ENCODE measurements around the gene WNT2. TPM values are rescaled to one million over a fixed set of nuclear protein-coding genes. Genes with fewer than 3 reads are reported as not detected.
"Not testable (repeated sequence)": the region's sequence is repeated elsewhere in the genome, so short reads cannot be mapped to it uniquely, and the experiment has no call there.

Gene WNT2
- total and polyA plus RNA-seq, 4 donors = 0.45 to 4.7 TPM; not detected in 2

DNA sequence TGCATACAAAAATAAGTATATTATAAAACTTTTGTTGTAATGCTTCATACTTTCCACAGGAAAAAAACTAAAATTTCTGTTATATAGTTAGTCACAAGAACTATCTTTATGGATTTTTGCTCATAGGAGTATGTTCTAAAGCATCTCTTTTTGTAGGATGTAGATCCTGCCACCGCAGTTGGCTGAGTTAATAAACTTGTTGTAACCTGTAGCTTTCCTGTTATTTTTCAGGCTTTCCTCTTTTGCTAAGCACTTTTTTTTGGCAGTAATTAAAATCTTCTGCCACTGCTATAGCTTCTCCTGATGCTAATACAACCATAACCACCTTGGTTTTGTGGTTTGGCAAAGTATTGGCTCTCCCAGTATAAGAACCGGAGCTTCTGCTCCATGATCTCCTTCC, 60.3 kb downstream of the WNT2 start:
- no peak overlapping the region for H3K4me3 ChIP-seq (ENCODE audit: low read length in 2 of 2)
- no peaks in the 10 kb centered on the region for H3K36me3 ChIP-seq (ENCODE audit: control insufficient read depth in 1 of 2, insufficient read depth in 2 of 2, low read length in 1 of 2)
- no peaks in the 10 kb centered on the region for H3K9me3 ChIP-seq (ENCODE audit: control insufficient read depth, low read length)
- no peaks in the 10 kb centered on the region for H3K4me1 ChIP-seq (ENCODE audit: control insufficient read depth in 1 of 2, insufficient read depth in 2 of 2, low read length in 2 of 2)
- ATAC-seq (ENCODE audit: low FRiP score) = no peak
- 98% methylated on average over 2 of the region's 2 CpGs for WGBS, 2 donors
- H3K27ac ChIP-seq (ENCODE audit: low read depth in 1 of 2, low read length in 2 of 2) = no peak overlapping the region
- H3K27me3 ChIP-seq (ENCODE audit: control insufficient read depth in 1 of 2, insufficient read depth in 2 of 2, low read length in 1 of 2) = no peaks in the 10 kb centered on the region
- intact Hi-C loops (cut with DNase I) = no loop called here
- no peak for DNase-seq

- Histone ChIP-seq H3K27me3 (ENCODE audit: control insufficient read depth in 1 of 2, insufficient read depth in 2 of 2, low read length in 1 of 2) (no peaks in the 10 kb centered on the region), H3K4me3 (ENCODE audit: low read length in 2 of 2) (no peak overlapping the region), H3K27ac (ENCODE audit: low read depth in 1 of 2, low read length in 2 of 2) (no peak overlapping the region), H3K9me3 (ENCODE audit: control insufficient read depth, low read length) (no peaks in the 10 kb centered on the region), H3K36me3 (ENCODE audit: control insufficient read depth in 1 of 2, insufficient read depth in 2 of 2, low read length in 1 of 2) (no peaks in the 10 kb centered on the region), H3K4me1 (ENCODE audit: control insufficient read depth in 1 of 2, insufficient read depth in 2 of 2, low read length in 2 of 2) (no peaks in the 10 kb centered on the region)
- ATAC-seq (ENCODE audit: low FRiP score) (no peak), DNase-seq (no peak)
- 60 to 78% methylated on average over 1 of the region's 1 CpG for WGBS, 2 donors
- intact Hi-C loops (cut with DNase I) = no loop called here
Measured at GRCh38 chr7:117259615-117260014, 63.2 kb downstream of the WNT2 start.

DNA sequence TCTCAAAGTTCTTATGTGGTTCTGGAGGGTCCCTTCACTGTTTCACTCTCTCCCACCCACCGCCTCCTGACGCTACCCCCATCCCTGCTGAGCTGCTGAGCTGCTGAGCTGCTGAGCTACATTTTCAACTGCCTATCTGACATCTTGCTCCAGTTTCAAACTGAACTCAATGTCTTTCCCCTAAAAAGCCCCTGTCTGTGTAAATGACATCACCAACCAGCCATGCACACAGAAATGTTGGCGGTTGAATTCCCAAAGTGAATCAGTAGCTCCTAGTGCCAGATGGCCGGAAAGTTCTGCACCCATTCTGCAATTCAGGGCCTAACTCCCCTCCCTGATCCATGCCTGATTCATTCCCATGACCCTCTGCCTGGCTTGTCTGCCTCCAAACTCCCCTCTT, 71.2 kb downstream of the WNT2 start:
- H3K4me1 ChIP-seq (ENCODE audit: control insufficient read depth in 1 of 2, insufficient read depth in 2 of 2, low read length in 2 of 2) = no peaks in the 10 kb centered on the region
- DNase-seq = no peak
- no peaks in the 10 kb centered on the region for H3K27me3 ChIP-seq (ENCODE audit: control insufficient read depth in 1 of 2, insufficient read depth in 2 of 2, low read length in 1 of 2)
- H3K36me3 ChIP-seq (ENCODE audit: control insufficient read depth in 1 of 2, insufficient read depth in 2 of 2, low read length in 1 of 2) = no peaks in the 10 kb centered on the region
- no peak overlapping the region for H3K4me3 ChIP-seq (ENCODE audit: low read length in 2 of 2)
- intact Hi-C loops (cut with DNase I) = no loop called here
- no peaks in the 10 kb centered on the region for H3K9me3 ChIP-seq (ENCODE audit: control insufficient read depth, low read length)
- 68 to 72% methylated on average over 4 of the region's 4 CpGs for whole genome bisulfite sequencing, 2 donors
- no peak for ATAC-seq (ENCODE audit: low FRiP score)
- no peak overlapping the region for H3K27ac ChIP-seq (ENCODE audit: low read depth in 1 of 2, low read length in 2 of 2)

GRCh38 chr7:117250801-117251200, 72.1 kb downstream of the WNT2 start:
- Histone ChIP-seq H3K36me3 (ENCODE audit: control insufficient read depth in 1 of 2, insufficient read depth in 2 of 2, low read length in 1 of 2) (no peaks in the 10 kb centered on the region), H3K4me1 (ENCODE audit: control insufficient read depth in 1 of 2, insufficient read depth in 2 of 2, low read length in 2 of 2) (no peaks in the 10 kb centered on the region), H3K4me3 (ENCODE audit: low read length in 2 of 2) (no peak overlapping the region), H3K27ac (ENCODE audit: low read depth in 1 of 2, low read length in 2 of 2) (no peak overlapping the region), H3K9me3 (ENCODE audit: control insufficient read depth, low read length) (no peaks in the 10 kb centered on the region), H3K27me3 (ENCODE audit: control insufficient read depth in 1 of 2, insufficient read depth in 2 of 2, low read length in 1 of 2) (no peaks in the 10 kb centered on the region)
- DNase-seq (no peak), ATAC-seq (ENCODE audit: low FRiP score) (no peak)
- intact Hi-C loops (cut with DNase I) = no loop called here
- WGBS, 2 donors = 29 to 39% methylated on average over 4 of the region's 4 CpGs

- Histone ChIP-seq H3K27me3 (ENCODE audit: control insufficient read depth in 1 of 2, insufficient read depth in 2 of 2, low read length in 1 of 2) (no peaks in the 10 kb centered on the region), H3K9me3 (ENCODE audit: control insufficient read depth, low read length) (no peaks in the 10 kb centered on the region), H3K4me3 (ENCODE audit: low read length in 2 of 2) (no peak overlapping the region), H3K27ac (ENCODE audit: low read depth in 1 of 2, low read length in 2 of 2) (no peak overlapping the region), H3K36me3 (ENCODE audit: control insufficient read depth in 1 of 2, insufficient read depth in 2 of 2, low read length in 1 of 2) (no peaks in the 10 kb centered on the region), H3K4me1 (ENCODE audit: control insufficient read depth in 1 of 2, insufficient read depth in 2 of 2, low read length in 2 of 2) (no peaks in the 10 kb centered on the region)
- intact Hi-C loops (cut with DNase I) = no loop called here
- DNase-seq = no peak
- ATAC-seq (ENCODE audit: low FRiP score) = no peak
Measured at GRCh38 chr7:117250245-117250644, 72.6 kb downstream of the WNT2 start.

GRCh38 chr7:117249696-117250095, 73.2 kb downstream of the WNT2 start:
- ATAC-seq (ENCODE audit: low FRiP score) = no peak
- no peaks in the 10 kb centered on the region for H3K4me1 ChIP-seq (ENCODE audit: control insufficient read depth in 1 of 2, insufficient read depth in 2 of 2, low read length in 2 of 2)
- H3K27me3 ChIP-seq (ENCODE audit: control insufficient read depth in 1 of 2, insufficient read depth in 2 of 2, low read length in 1 of 2) = no peaks in the 10 kb centered on the region
- DNase-seq = no peak
- no peak overlapping the region for H3K27ac ChIP-seq (ENCODE audit: low read depth in 1 of 2, low read length in 2 of 2)
- no peak overlapping the region for H3K4me3 ChIP-seq (ENCODE audit: low read length in 2 of 2)
- H3K36me3 ChIP-seq (ENCODE audit: control insufficient read depth in 1 of 2, insufficient read depth in 2 of 2, low read length in 1 of 2) = no peaks in the 10 kb centered on the region
- intact Hi-C loops (cut with DNase I) = no loop called here
- H3K9me3 ChIP-seq (ENCODE audit: control insufficient read depth, low read length) = no peaks in the 10 kb centered on the region
- 88 to 92% methylated on average over 5 of the region's 5 CpGs for WGBS, 2 donors

- ATAC-seq (ENCODE audit: low FRiP score) (no peak), DNase-seq (peak in 1 of 2 donors; percentile 50)
- no peak overlapping the region for H3K4me3 ChIP-seq (ENCODE audit: low read length in 2 of 2)
- H3K27me3 ChIP-seq (ENCODE audit: control insufficient read depth in 1 of 2, insufficient read depth in 2 of 2, low read length in 1 of 2) = no peaks in the 10 kb centered on the region
- WGBS, 2 donors = 51 to 54% methylated on average over 5 of the region's 5 CpGs
- no peak overlapping the region for H3K27ac ChIP-seq (ENCODE audit: low read depth in 1 of 2, low read length in 2 of 2)
- intact Hi-C loops (cut with DNase I) = no loop called here
- no peaks in the 10 kb centered on the region for H3K4me1 ChIP-seq (ENCODE audit: control insufficient read depth in 1 of 2, insufficient read depth in 2 of 2, low read length in 2 of 2)
- no peaks in the 10 kb centered on the region for H3K9me3 ChIP-seq (ENCODE audit: control insufficient read depth, low read length)
- no peaks in the 10 kb centered on the region for H3K36me3 ChIP-seq (ENCODE audit: control insufficient read depth in 1 of 2, insufficient read depth in 2 of 2, low read length in 1 of 2)
Measured at GRCh38 chr7:117248829-117249228, 74.0 kb downstream of the WNT2 start.

DNA sequence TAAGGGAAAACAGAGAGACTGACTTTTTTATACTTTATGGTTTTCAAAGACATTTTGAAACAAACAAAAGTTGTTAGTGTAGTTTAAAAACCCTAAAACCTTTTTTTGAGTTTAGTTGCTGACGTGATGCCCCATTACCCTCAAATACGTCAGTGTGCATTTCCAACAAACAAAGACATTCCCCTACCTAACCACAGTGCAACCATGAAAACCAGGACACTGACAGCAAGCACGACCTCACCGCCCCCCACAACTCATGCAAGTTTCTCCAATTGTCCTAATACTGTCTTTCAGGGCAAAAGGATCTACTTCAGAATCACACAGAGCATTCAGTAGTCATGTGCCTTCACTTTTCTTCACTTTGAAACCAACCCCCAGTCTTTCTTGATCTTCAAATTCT, 75.0 kb downstream of the WNT2 start:
- intact Hi-C loops (cut with DNase I) = no loop called here
- no peak for ATAC-seq (ENCODE audit: low FRiP score)
- WGBS, 2 donors = 85 to 87% methylated on average over 4 of the region's 4 CpGs
- no peaks in the 10 kb centered on the region for H3K9me3 ChIP-seq (ENCODE audit: control insufficient read depth, low read length)
- H3K27me3 ChIP-seq (ENCODE audit: control insufficient read depth in 1 of 2, insufficient read depth in 2 of 2, low read length in 1 of 2) = no peaks in the 10 kb centered on the region
- no peak for DNase-seq
- no peaks in the 10 kb centered on the region for H3K36me3 ChIP-seq (ENCODE audit: control insufficient read depth in 1 of 2, insufficient read depth in 2 of 2, low read length in 1 of 2)
- no peak overlapping the region for H3K4me3 ChIP-seq (ENCODE audit: low read length in 2 of 2)
- no peak overlapping the region for H3K27ac ChIP-seq (ENCODE audit: low read depth in 1 of 2, low read length in 2 of 2)
- H3K4me1 ChIP-seq (ENCODE audit: control insufficient read depth in 1 of 2, insufficient read depth in 2 of 2, low read length in 2 of 2) = no peaks in the 10 kb centered on the region

DNA sequence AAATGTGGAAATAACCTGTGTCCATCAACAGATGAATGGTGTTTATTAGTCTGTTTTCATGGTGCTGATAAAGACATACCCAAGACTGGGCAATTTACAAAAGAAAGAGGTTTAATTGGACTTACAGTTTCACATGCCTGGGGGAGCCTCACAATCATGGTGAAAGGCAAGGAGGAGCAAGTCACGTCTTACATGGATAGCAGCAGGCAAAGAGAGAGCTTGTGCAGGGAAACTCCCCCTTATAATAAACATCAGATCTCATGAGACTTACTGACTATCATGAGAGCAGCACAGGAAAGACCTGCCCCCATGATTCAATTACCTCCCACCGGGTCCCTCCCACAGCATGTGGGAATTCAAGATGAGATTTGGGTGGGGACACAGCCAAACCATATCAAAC, 77.2 kb downstream of the WNT2 start:
- ATAC-seq (ENCODE audit: low FRiP score); H3K36me3 ChIP-seq (ENCODE audit: control insufficient read depth in 1 of 2, insufficient read depth in 2 of 2, low read length in 1 of 2); DNase-seq; H3K9me3 ChIP-seq (ENCODE audit: control insufficient read depth, low read length); H3K27me3 ChIP-seq (ENCODE audit: control insufficient read depth in 1 of 2, insufficient read depth in 2 of 2, low read length in 1 of 2); H3K4me3 ChIP-seq (ENCODE audit: low read length in 2 of 2); H3K27ac ChIP-seq (ENCODE audit: low read depth in 1 of 2, low read length in 2 of 2); intact Hi-C loops (cut with DNase I); H3K4me1 ChIP-seq (ENCODE audit: control insufficient read depth in 1 of 2, insufficient read depth in 2 of 2, low read length in 2 of 2): not testable (repeated sequence)
- WGBS, 2 donors = 86 to 87% methylated on average over 2 of the region's 2 CpGs
